CD14-positive monocyte (primary cell): ENCODE measurements around the gene C9orf78. TPM values are rescaled to one million over a fixed set of nuclear protein-coding genes. Genes with fewer than 3 reads are reported as not detected.
A peak's percentile ranks its signal among the peaks of the same experiment; 100 is the strongest.
"Not testable (repeated sequence)": the region's sequence is repeated elsewhere in the genome, so short reads cannot be mapped to it uniquely, and the experiment has no call there.

Experiments
- DNase-seq, 3 donors: peaks; one replicate each; pipeline ENCODE4 v3.0.0-alpha.2; 2011 to 2022
- H2AFZ ChIP-seq: 2 replicates; pipeline ENCODE4 v1.6.0; 2012; ENCODE audit warnings: mild to moderate bottlenecking, low read depth, low read length, inconsistent platforms; ENCODE audit not compliant: insufficient read depth, poor library complexity, severe bottlenecking
- H3K27ac ChIP-seq, 2 donors: 1 replicate in 1 of 2; 2 replicates in 1 of 2; pipeline ENCODE4 v1.5.1; 2012 to 2013; ENCODE audit warnings: low read length in 2 of 2, control low read depth in 1 of 2, inconsistent platforms in 1 of 2, low read depth in 1 of 2, mild to moderate bottlenecking in 1 of 2
- H3K27me3 ChIP-seq, 2 donors: one replicate each; pipeline versions ENCODE4 v1.6.0 to v1.6.1; 2011 to 2013; ENCODE audit warnings: low read length in 2 of 2; ENCODE audit not compliant: control insufficient read depth in 2 of 2, insufficient read depth in 2 of 2
- H3K36me3 ChIP-seq, 2 donors: replicated peaks in 1 of 2; 1 replicate in 1 of 2; 2 replicates in 1 of 2; pipeline versions ENCODE4 v1.5.1 to v1.6.1; 2012 to 2013; ENCODE audit warnings: low read length in 2 of 2, control low read depth in 1 of 2, inconsistent platforms in 1 of 2, mild to moderate bottlenecking in 1 of 2; ENCODE audit not compliant: insufficient read depth in 2 of 2, control insufficient read depth in 1 of 2
- H3K4me1 ChIP-seq, 2 donors: 1 replicate in 1 of 2; 2 replicates in 1 of 2; pipeline versions ENCODE4 v1.5.1 to v1.6.1; 2012 to 2013; ENCODE audit warnings: low read length in 2 of 2, control low read depth in 1 of 2, inconsistent platforms in 1 of 2, mild to moderate bottlenecking in 1 of 2, moderate library complexity in 1 of 2; ENCODE audit not compliant: insufficient read depth in 2 of 2, control insufficient read depth in 1 of 2
- H3K4me2 ChIP-seq: replicated peaks from 2 replicates; pipeline ENCODE3; 2012; ENCODE audit warnings: low read length, moderate library complexity, mild to moderate bottlenecking; ENCODE audit not compliant: poor library complexity, severe bottlenecking; ENCODE audit errors: extremely low read depth
- H3K4me3 ChIP-seq, 3 experiments: fragments of 200-600 bp in 1 of 3; sonication (generic) in 1 of 3; replicated peaks in 1 of 3; 1 replicate in 2 of 3; 2 replicates in 1 of 3; pipeline ENCODE4 v1.5.1; 2011 to 2013; ENCODE audit warnings: low read length in 3 of 3, mild to moderate bottlenecking in 3 of 3, control low read depth in 2 of 3, low read depth in 2 of 3, inconsistent platforms in 1 of 3, moderate library complexity in 1 of 3
- H3K79me2 ChIP-seq: 2 replicates; pipeline ENCODE4 v1.6.0; 2012; ENCODE audit warnings: mild to moderate bottlenecking, control low read depth, inconsistent platforms, low read length, moderate library complexity; ENCODE audit not compliant: insufficient read depth
- H3K9ac ChIP-seq: 2 replicates; pipeline ENCODE4 v1.6.0; 2017; ENCODE audit warnings: low read length, mild to moderate bottlenecking; ENCODE audit not compliant: insufficient read depth, poor library complexity, severe bottlenecking
- H3K9me3 ChIP-seq, 2 donors: replicated peaks in 1 of 2; 1 replicate in 1 of 2; 2 replicates in 1 of 2; pipeline versions ENCODE4 v1.5.1 to v1.6.1; 2012 to 2013; ENCODE audit warnings: low read length in 2 of 2, control low read depth in 1 of 2; ENCODE audit not compliant: control insufficient read depth in 1 of 2, insufficient read depth in 1 of 2
- H4K20me1 ChIP-seq: 2 replicates; pipeline ENCODE4 v1.6.0; 2012; ENCODE audit warnings: mild to moderate bottlenecking, low read length, control low read depth, moderate library complexity; ENCODE audit not compliant: insufficient read depth
- H3K27ac Mint-ChIP-seq, 7 donors: one replicate each; pipeline ENCODE4 v1.8.0; 2020; ENCODE audit warnings: mild to moderate bottlenecking in 7 of 7, mixed read lengths in 7 of 7, moderate library complexity in 6 of 7, inconsistent platforms in 2 of 7
- H3K27me3 Mint-ChIP-seq, 3 donors: one replicate each; pipeline ENCODE4 v1.8.0; 2021 to 2022; ENCODE audit warnings: low read depth in 3 of 3, mild to moderate bottlenecking in 3 of 3, mixed read lengths in 3 of 3, moderate library complexity in 3 of 3, inconsistent platforms in 1 of 3
- H3K36me3 Mint-ChIP-seq, 2 donors: one replicate each; pipeline ENCODE4 v1.8.0; 2020; ENCODE audit warnings: mixed read lengths in 2 of 2, inconsistent platforms in 1 of 2, mild to moderate bottlenecking in 1 of 2
- H3K4me1 Mint-ChIP-seq: one replicate; pipeline ENCODE4 v1.8.0; 2020; ENCODE audit warnings: mild to moderate bottlenecking, mixed read lengths
- H3K4me3 Mint-ChIP-seq, 2 donors: one replicate each; pipeline ENCODE4 v1.8.0; 2020; ENCODE audit warnings: mild to moderate bottlenecking in 2 of 2, mixed read lengths in 2 of 2, moderate library complexity in 1 of 2
- H3K9me3 Mint-ChIP-seq, 7 donors: one replicate each; pipeline ENCODE4 v1.8.0; 2020 to 2022; ENCODE audit warnings: mixed read lengths in 7 of 7, mild to moderate bottlenecking in 6 of 7, moderate library complexity in 6 of 7, inconsistent platforms in 2 of 7
- WGBS: methylation state at CpG from one replicate; pipeline ENCODE4 v1.1.5; 2013; ENCODE audit warnings: missing lambda C conversion rate; ENCODE audit not compliant: insufficient coverage; 5-methylcytosine and 5-hydroxymethylcytosine counted together
- intact Hi-C, 2 donors: fragments of 100-400 bp; cut with micrococcal nuclease; formaldehyde crosslinking; loops; one replicate each; pipeline versions ENCODE4 v1.15.0 to v1.15.1; 2023
- polyA plus RNA-seq, 3 donors: library from polyadenylated mRNA; depleted of rRNA in 1 of 3; unstranded in 2 of 3; stranded (reverse) in 1 of 3; fragments of 300-500 nt in 2 of 3; fragments of >200 nt in 1 of 3; fragmentation: Illumina TruSeq in 2 of 3; gene quantifications; 1 replicate in 2 of 3; 2 replicates in 1 of 3; pipeline ENCODE4 v1.2.3, GENCODE V29; 2012 to 2021
- TF ChIP-seq, protein P1 (sequence below): fragments of 200-600 bp; IDR thresholded peaks from one replicate; pipeline ENCODE4 v1.8.0; 2022; ENCODE audit warnings: antibody characterized with exemption, mild to moderate bottlenecking

The C9orf78 gene
- polyA plus RNA-seq, 3 donors, result 53.3 to 82.4 (median 65.5) TPM

DNA sequence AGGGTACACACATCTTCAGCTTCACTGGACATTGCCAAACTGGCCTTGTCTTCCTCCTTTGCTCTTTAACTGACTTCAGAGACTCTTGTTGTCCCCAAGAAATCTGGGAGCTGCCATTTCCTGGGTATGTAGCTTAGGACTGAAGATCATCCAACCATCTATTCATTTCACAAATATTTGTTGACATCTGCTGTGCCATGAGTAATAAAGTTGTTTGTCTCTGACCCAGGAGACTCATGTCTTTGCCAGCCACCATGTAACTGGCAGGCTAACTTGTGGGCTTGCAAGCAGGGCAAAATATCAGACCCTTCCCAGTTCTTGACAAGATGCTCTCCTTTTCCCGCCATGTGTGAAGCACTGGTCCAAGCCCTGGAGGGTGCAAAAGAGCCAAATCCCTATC, 49.2 kb downstream of the C9orf78 start:
- intact Hi-C loops, result loop anchor here (2.0 to 10.0 kb wide), 2 partner anchors 59 to 651 kb away; no protein-coding TSS in a partner anchor
- no peak overlapping the region for H3K27ac ChIP-seq
- no peak overlapping the region for H2AFZ ChIP-seq
- no peaks in the 10 kb centered on the region for H3K27me3 ChIP-seq
- H4K20me1 ChIP-seq, result no peaks in the 10 kb centered on the region
- no peaks in the 10 kb centered on the region for H3K79me2 ChIP-seq
- peaks cover 7 to 13% of the 10 kb centered on the region in 2 donors for H3K4me1 ChIP-seq
- Mint-ChIP-seq H3K9me3 (peaks cover 0 to 1% (median 0%) of the 10 kb centered on the region in 7 donors), H3K27me3 (peaks cover 17 to 24% (median 22%) of the 10 kb centered on the region in 3 donors), H3K36me3 (no peaks in the 10 kb centered on the region), H3K4me3 (no peak overlapping the region), H3K4me1 (peaks cover 15% of the 10 kb centered on the region), H3K27ac (no peak overlapping the region)
- no CpG with 5 or more reads among the region's 1 CpG for WGBS
- H3K9ac ChIP-seq, result no peak overlapping the region
- TF ChIP-seq, protein P1, sequence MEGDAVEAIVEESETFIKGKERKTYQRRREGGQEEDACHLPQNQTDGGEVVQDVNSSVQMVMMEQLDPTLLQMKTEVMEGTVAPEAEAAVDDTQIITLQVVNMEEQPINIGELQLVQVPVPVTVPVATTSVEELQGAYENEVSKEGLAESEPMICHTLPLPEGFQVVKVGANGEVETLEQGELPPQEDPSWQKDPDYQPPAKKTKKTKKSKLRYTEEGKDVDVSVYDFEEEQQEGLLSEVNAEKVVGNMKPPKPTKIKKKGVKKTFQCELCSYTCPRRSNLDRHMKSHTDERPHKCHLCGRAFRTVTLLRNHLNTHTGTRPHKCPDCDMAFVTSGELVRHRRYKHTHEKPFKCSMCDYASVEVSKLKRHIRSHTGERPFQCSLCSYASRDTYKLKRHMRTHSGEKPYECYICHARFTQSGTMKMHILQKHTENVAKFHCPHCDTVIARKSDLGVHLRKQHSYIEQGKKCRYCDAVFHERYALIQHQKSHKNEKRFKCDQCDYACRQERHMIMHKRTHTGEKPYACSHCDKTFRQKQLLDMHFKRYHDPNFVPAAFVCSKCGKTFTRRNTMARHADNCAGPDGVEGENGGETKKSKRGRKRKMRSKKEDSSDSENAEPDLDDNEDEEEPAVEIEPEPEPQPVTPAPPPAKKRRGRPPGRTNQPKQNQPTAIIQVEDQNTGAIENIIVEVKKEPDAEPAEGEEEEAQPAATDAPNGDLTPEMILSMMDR, result no peak
- no peak overlapping the region for H3K4me3 ChIP-seq
- H3K9me3 ChIP-seq, result no peaks in the 10 kb centered on the region
- H3K4me2 ChIP-seq, result no peak overlapping the region
- H3K36me3 ChIP-seq, result no peaks in the 10 kb centered on the region
- no peak for DNase-seq

DNA sequence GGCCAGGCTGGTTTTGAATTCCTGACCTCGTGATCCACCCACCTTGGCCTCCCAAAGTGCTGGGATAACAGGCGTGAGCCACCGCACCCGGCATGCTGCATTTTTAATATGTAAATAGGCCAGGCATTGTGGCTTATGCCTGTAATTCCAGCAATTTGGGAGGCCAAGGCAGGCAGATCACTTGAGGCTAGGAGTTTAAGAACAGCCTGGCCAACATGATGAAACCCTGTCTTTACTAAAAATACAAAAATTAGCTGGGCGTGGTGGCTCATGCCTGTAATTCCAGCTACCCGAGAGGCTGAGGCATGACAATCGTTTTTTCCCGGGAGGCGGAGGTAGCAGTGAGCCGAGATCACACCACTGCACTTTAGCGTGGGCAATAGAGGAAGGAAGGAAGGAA, 50.1 kb downstream of the C9orf78 start:
- H3K4me2 ChIP-seq, H3K9ac ChIP-seq, H2AFZ ChIP-seq, H3K36me3 ChIP-seq, H3K27ac ChIP-seq, H3K4me3 Mint-ChIP-seq, H3K36me3 Mint-ChIP-seq, H3K9me3 ChIP-seq, H4K20me1 ChIP-seq, H3K9me3 Mint-ChIP-seq, H3K79me2 ChIP-seq, H3K27me3 ChIP-seq, DNase-seq, H3K4me3 ChIP-seq: not testable (repeated sequence)
- Mint-ChIP-seq H3K4me1 (peaks cover 21% of the 10 kb centered on the region), H3K27ac (peak overlapping the region in 1 of 7 donors; percentile 41), H3K27me3 (peaks cover 17 to 26% (median 20%) of the 10 kb centered on the region in 3 donors)
- peaks cover 16 to 19% of the 10 kb centered on the region in 2 donors for H3K4me1 ChIP-seq
- intact Hi-C loops, result loop anchor here (2.0 to 10.0 kb wide), 2 partner anchors 58 to 650 kb away; no protein-coding TSS in a partner anchor
- 73% methylated on average over 9 of the region's 11 CpGs for WGBS
